Effector memory CD8-positive, alpha-beta T cell (primary cell): ENCODE data around the gene AGMAT.
"Not testable (repeated sequence)": the region's sequence is repeated elsewhere in the genome, so short reads cannot be mapped to it uniquely, and the experiment has no call there.

Source experiments
- ATAC-seq: fragments of 150-1000 bp; cut with Tn5 transposase; replicated peaks from 2 replicates; pipeline ENCODE4 v1.10.0; 2021; ENCODE audit warnings: mild to moderate bottlenecking, moderate library complexity
- DNase-seq, 3 experiments: peaks; one replicate each; pipeline ENCODE4 v3.0.0; 2021
- H3K27ac Mint-ChIP-seq, 2 donors: one replicate each; pipeline ENCODE4 v1.8.0; 2022; ENCODE audit warnings: mild to moderate bottlenecking in 2 of 2, mixed read lengths in 2 of 2, moderate library complexity in 2 of 2
- H3K27me3 Mint-ChIP-seq, 2 donors: one replicate each; pipeline ENCODE4 v1.8.0; 2022; ENCODE audit warnings: mixed read lengths in 2 of 2
- H3K36me3 Mint-ChIP-seq: one replicate; pipeline ENCODE4 v1.8.0; 2022; ENCODE audit warnings: mild to moderate bottlenecking, moderate library complexity, mixed read lengths; ENCODE audit not compliant: insufficient read depth
- H3K4me1 Mint-ChIP-seq, 2 donors: one replicate each; pipeline ENCODE4 v1.8.0; 2022; ENCODE audit warnings: low read depth in 2 of 2, mixed read lengths in 2 of 2
- H3K4me3 Mint-ChIP-seq, 2 donors: one replicate each; pipeline ENCODE4 v1.8.0; 2022; ENCODE audit warnings: mild to moderate bottlenecking in 2 of 2, mixed read lengths in 2 of 2, moderate library complexity in 2 of 2
- H3K9me3 Mint-ChIP-seq, 2 donors: one replicate each; pipeline ENCODE4 v1.8.0; 2022; ENCODE audit warnings: mixed read lengths in 2 of 2

Gene AGMAT

GRCh38 chr1:15620902-15621682 is 36.2 kb upstream of the AGMAT start:
- Mint-ChIP-seq H3K4me1 (peaks cover 39 to 60% of the 10 kb centered on the region in 2 donors), H3K27me3 (no peaks in the 10 kb centered on the region), H3K4me3 (no peak overlapping the region), H3K36me3 (peaks cover 30% of the 10 kb centered on the region), H3K9me3 (no peaks in the 10 kb centered on the region), H3K27ac (peak overlapping the region; percentile 90 to 96)
- ATAC-seq (no peak), DNase-seq (no peak)

- peaks cover 37 to 54% of the 10 kb centered on the region in 2 donors for H3K4me1 Mint-ChIP-seq
- peak overlapping the region in 1 of 2 donors; percentile 89 for H3K4me3 Mint-ChIP-seq
- ATAC-seq (peak; percentile 16), DNase-seq (peak in 1 of 3 experiments; percentile 16)
- H3K27me3 Mint-ChIP-seq = no peaks in the 10 kb centered on the region
- no peaks in the 10 kb centered on the region for H3K9me3 Mint-ChIP-seq
- H3K36me3 Mint-ChIP-seq = peaks cover 23% of the 10 kb centered on the region
- H3K27ac Mint-ChIP-seq = peak overlapping the region; percentile 90 to 96
These were observed 35.3 kb upstream of the AGMAT start for GRCh38 chr1:15620155-15620545.

- H3K4me1 Mint-ChIP-seq = peaks cover 30 to 46% of the 10 kb centered on the region in 2 donors
- H3K36me3 Mint-ChIP-seq = peaks cover 17% of the 10 kb centered on the region
- peak overlapping the region; percentile 86 to 89 for H3K4me3 Mint-ChIP-seq
- ATAC-seq (no peak), DNase-seq (no peak)
- no peaks in the 10 kb centered on the region for H3K9me3 Mint-ChIP-seq
- H3K27me3 Mint-ChIP-seq = no peaks in the 10 kb centered on the region
- H3K27ac Mint-ChIP-seq = peak overlapping the region; percentile 90 to 96
These were observed 34.0 kb upstream of the AGMAT start for GRCh38 chr1:15618655-15619525.

GRCh38 chr1:15618077-15618654 is 33.3 kb upstream of the AGMAT start:
- H3K9me3 Mint-ChIP-seq = no peaks in the 10 kb centered on the region
- peaks cover 30 to 46% of the 10 kb centered on the region in 2 donors for H3K4me1 Mint-ChIP-seq
- peak overlapping the region; percentile 90 to 96 for H3K27ac Mint-ChIP-seq
- ATAC-seq (no peak), DNase-seq (peak in 1 of 3 experiments; percentile 9)
- H3K27me3 Mint-ChIP-seq = no peaks in the 10 kb centered on the region
- peaks cover 17% of the 10 kb centered on the region for H3K36me3 Mint-ChIP-seq
- H3K4me3 Mint-ChIP-seq = peak overlapping the region; percentile 86 to 89

- no peaks in the 10 kb centered on the region for H3K9me3 Mint-ChIP-seq
- peak within 1 kb of the TSS; percentile 90 to 96 for H3K27ac Mint-ChIP-seq
- DNase-seq = peak; percentile 90
- H3K4me1 Mint-ChIP-seq = peaks cover 26 to 39% of the 10 kb centered on the region in 2 donors
- H3K36me3 Mint-ChIP-seq = peaks cover 17% of the 10 kb centered on the region
- no peaks in the 10 kb centered on the region for H3K27me3 Mint-ChIP-seq
- ATAC-seq = peak; percentile 92
- peak within 1 kb of the TSS; percentile 86 to 89 for H3K4me3 Mint-ChIP-seq
These were observed 32.6 kb upstream of the AGMAT start, which contains the start of gene DDI2 for GRCh38 chr1:15617173-15618076. Gene DDI2 (plus strand): TSS chr1:15617458. CDS start chr1:15617671, 213 bp downstream.

- Mint-ChIP-seq H3K27ac (peak overlapping the region; percentile 90 to 96), H3K36me3 (peaks cover 17% of the 10 kb centered on the region), H3K4me3 (peak overlapping the region; percentile 86 to 89), H3K9me3 (no peaks in the 10 kb centered on the region), H3K4me1 (peaks cover 24 to 32% of the 10 kb centered on the region in 2 donors), H3K27me3 (no peaks in the 10 kb centered on the region)
- ATAC-seq (peak; percentile 0), DNase-seq (no peak)
These were observed 31.7 kb upstream of the AGMAT start for GRCh38 chr1:15616373-15617172.

- ATAC-seq (no peak), DNase-seq (no peak)
- H3K4me3 Mint-ChIP-seq = no peak overlapping the region
- H3K27me3 Mint-ChIP-seq = no peaks in the 10 kb centered on the region
- H3K27ac Mint-ChIP-seq = no peak overlapping the region
- H3K9me3 Mint-ChIP-seq = no peaks in the 10 kb centered on the region
- H3K36me3 Mint-ChIP-seq = no peaks in the 10 kb centered on the region
- no peaks in the 10 kb centered on the region for H3K4me1 Mint-ChIP-seq
These were observed 25.3 kb upstream of the AGMAT start for GRCh38 chr1:15610167-15610566.

GRCh38 chr1:15609631-15610030 is 24.8 kb upstream of the AGMAT start:
- Mint-ChIP-seq H3K4me1 (no peaks in the 10 kb centered on the region), H3K36me3 (no peaks in the 10 kb centered on the region), H3K27ac (no peak overlapping the region), H3K9me3 (no peaks in the 10 kb centered on the region), H3K4me3 (no peak overlapping the region), H3K27me3 (no peaks in the 10 kb centered on the region)
- DNase-seq = no peak
- no peak for ATAC-seq

- H3K4me1 Mint-ChIP-seq = peaks cover 10 to 12% of the 10 kb centered on the region in 2 donors
- ATAC-seq (no peak), DNase-seq (no peak)
- no peak overlapping the region for H3K4me3 Mint-ChIP-seq
- no peaks in the 10 kb centered on the region for H3K27me3 Mint-ChIP-seq
- H3K36me3 Mint-ChIP-seq = peaks cover 10% of the 10 kb centered on the region
- no peak overlapping the region for H3K27ac Mint-ChIP-seq
- H3K9me3 Mint-ChIP-seq = no peaks in the 10 kb centered on the region
These were observed 20.8 kb upstream of the AGMAT start for GRCh38 chr1:15605398-15606383.

- H3K36me3 Mint-ChIP-seq, H3K27ac Mint-ChIP-seq, H3K27me3 Mint-ChIP-seq, DNase-seq, ATAC-seq, H3K9me3 Mint-ChIP-seq: not testable (repeated sequence)
- Mint-ChIP-seq H3K4me3 (peak overlapping the region in 1 of 2 donors; percentile 85), H3K4me1 (peaks cover 10 to 12% of the 10 kb centered on the region in 2 donors)
These were observed 19.5 kb upstream of the AGMAT start for GRCh38 chr1:15604400-15604799.

- H3K4me3 Mint-ChIP-seq = peak overlapping the region; percentile 76 to 85
- ATAC-seq, H3K36me3 Mint-ChIP-seq, H3K27me3 Mint-ChIP-seq, H3K9me3 Mint-ChIP-seq, DNase-seq: not testable (repeated sequence)
- peaks cover 10 to 12% of the 10 kb centered on the region in 2 donors for H3K4me1 Mint-ChIP-seq
- H3K27ac Mint-ChIP-seq = peak overlapping the region in 1 of 2 donors; percentile 89
These were observed 19.1 kb upstream of the AGMAT start for GRCh38 chr1:15603966-15604282.
